Measurements from ENCODE around the gene EMX2.

- TF ChIP-seq POLR2A (IDR thresholded peaks at IDR 0.05; ENCODE audit: borderline replicate concordance, extremely low read depth, insufficient read depth, insufficient read length) (no peak), EZH2 (IDR thresholded peaks at IDR 0.05) (no peak), CTCF (IDR thresholded peaks at IDR 0.05 in 2 of 3, conservative IDR thresholded peaks at IDR 0.05 in 1 of 3; ENCODE audit: borderline replicate concordance in 1 of 3, insufficient read depth in 1 of 3, low read depth in 2 of 3, low read length in 2 of 3) (no peak), EZH2phosphoT487 (IDR thresholded peaks at IDR 0.05; ENCODE audit: borderline replicate concordance) (no peak), ELF1 (IDR thresholded peaks at IDR 0.05; ENCODE audit: borderline replicate concordance, low read depth) (no peak), ZNF274 (IDR thresholded peaks at IDR 0.05; ENCODE audit: low read depth, low read length) (no peak), JUND (IDR thresholded peaks at IDR 0.05) (no peak), SIN3A (IDR thresholded peaks at IDR 0.05; ENCODE audit: low read depth) (no peak), REST (IDR thresholded peaks at IDR 0.05; ENCODE audit: low read depth) (no peak), YY1 (IDR thresholded peaks at IDR 0.05; ENCODE audit: extremely low read depth, insufficient replicate concordance, low read depth, low read length) (no peak), ZBTB33 (IDR thresholded peaks at IDR 0.05; ENCODE audit: extremely low read depth, insufficient replicate concordance, low read length) (no peak), POLR2AphosphoS5 (IDR thresholded peaks at IDR 0.05; ENCODE audit: low read depth, low read length) (no peak), ATF3 (IDR thresholded peaks at IDR 0.05) (no peak)
These were observed 1.7 kb upstream of the EMX2 start for GRCh38 chr10:117540640-117541404.
